Measurements from ENCODE around the gene PPP2R3B.
"Not testable (repeated sequence)": the region's sequence is repeated elsewhere in the genome, so short reads cannot be mapped to it uniquely, and the experiment has no call there.

Gene PPP2R3B

DNA sequence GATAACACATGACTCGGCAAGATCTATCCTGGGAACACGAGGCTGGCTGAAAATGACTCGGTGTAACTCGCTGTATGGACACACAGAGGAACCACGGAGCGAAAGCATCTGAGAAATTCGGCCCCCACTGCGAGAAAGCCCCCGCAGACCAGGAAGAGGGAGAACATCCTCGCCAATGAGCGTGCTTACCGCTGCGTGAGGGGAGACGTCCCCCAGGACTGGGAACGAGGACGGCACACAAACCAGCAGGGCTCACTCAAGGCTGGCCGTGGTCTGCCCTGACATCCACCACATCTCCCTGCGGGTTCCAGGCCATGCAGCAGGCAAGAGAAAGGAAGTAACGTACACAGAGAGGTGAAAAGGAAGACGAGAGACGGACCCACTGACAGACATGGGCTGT lies 50.5 kb downstream of the PPP2R3B start:
- DNase-seq = no peak

DNA sequence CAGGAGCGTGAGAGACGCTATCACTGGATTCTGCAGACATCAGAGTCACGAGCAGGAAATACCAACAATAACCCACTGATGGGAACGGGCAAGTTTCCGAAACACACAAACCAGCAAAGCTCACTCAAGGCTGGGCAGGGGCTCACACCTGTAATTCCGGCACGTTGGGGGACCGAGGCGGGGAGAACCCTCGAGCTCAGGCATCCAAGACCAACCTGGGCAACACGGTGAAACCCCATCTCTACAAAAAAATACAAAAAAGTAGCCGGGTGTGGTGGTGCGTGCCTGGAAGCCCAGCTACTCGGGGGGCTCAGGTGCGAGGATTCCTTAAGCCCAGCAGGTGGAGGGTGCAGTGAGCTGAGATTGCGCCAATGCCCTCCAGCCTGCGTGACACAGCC lies 51.0 kb downstream of the PPP2R3B start:
- no peak for DNase-seq

DNA sequence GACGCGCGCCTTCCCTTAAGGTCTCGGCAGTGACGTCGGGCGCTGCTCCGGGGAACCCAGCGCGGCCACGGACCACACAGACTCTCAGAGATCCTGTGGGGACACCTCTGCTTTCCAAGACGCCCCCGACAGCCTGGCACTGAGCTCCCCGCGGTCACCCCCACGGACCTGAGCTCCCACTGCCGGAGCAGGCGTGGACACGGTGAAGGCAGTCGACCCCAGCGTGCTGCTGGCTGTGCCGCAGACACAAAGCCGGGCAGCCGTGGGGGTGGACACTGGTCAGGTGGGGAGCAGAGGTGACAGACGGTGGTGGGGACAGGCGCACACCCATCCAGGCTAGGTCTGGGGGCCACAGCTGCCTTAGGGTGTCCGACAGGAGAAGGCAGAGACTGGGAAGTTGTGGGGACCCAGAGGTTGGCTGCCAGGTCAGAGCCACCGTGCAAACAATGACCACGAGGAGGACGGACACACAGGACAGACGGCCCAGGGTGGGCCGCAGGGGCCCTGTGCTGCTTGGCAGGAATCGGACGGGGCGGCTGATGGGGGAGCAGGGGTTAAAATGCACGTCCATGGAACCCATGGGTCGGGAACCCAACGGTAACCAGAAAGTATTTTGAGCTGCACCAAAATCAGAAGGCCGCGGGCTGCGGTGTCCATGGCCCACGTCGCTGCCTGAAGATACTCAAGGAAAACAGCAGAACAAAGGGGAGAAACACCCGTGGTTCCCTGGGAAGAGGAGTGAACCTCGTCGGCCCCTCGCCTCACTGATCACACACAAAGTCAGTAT lies 51.5 kb downstream of the PPP2R3B start:
- DNase-seq = no peak

DNA sequence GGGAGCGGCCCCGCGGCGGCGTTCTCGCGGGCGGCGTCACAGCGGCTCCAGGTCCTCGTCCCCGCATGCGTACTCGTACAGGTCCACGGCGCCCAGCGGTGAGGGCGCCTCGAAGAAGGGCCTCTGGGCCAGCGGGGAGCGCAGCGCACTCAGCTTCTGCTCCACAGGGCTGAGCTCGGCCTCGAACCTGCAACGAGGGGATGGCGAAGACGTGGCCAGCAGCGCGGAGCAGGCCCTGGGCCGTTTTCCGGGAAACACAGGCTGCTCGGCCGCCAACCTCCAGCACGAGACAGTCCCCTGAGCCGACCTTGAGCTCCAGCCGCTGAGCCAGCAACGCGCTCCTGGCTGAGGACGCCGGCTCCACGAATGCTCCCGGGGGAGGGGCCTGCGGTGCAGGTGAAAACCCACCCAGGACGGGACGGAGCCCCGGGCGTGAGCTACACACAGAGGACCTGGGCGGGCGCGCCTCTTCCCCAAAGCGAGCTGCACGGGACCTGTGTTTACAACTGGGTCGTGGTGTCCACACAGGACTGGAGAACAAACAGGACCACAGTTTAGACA lies 52.3 kb downstream of the PPP2R3B start:
- DNase-seq = no peak

DNA sequence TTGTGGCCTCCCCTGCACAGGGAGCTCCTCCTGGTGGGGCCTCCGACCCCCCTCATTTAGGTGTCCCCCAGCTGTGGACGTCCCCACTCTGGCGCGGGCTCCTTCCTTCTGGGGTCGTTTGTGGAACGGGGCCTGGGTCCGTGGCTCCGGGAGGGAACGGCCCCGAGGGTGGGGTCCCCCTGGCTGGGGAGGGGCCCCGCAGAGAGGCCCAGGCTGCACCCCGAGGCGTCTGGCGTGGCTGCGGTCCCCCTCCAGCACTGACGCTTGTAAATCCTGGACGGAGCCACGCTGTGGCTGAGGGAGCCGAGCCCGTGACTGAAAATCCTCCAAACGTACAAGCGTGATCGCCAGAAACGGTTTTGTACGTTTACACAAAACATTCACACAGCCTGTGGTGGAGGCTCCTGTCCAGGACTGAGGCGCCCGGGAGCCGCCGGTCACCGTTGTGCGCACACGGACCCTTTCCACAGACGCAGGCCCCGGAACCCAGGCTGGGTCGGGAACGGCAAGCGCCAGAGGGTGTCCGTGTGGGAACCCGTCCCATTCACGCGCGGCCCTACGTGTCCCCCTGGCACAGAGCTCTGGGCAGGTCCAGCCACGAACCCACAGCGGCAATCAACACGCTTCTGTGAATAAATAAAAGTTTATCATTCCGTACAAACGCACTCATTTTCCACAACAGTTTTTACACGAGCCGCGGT lies 52.9 kb downstream of the PPP2R3B start:
- no peak for DNase-seq

DNA sequence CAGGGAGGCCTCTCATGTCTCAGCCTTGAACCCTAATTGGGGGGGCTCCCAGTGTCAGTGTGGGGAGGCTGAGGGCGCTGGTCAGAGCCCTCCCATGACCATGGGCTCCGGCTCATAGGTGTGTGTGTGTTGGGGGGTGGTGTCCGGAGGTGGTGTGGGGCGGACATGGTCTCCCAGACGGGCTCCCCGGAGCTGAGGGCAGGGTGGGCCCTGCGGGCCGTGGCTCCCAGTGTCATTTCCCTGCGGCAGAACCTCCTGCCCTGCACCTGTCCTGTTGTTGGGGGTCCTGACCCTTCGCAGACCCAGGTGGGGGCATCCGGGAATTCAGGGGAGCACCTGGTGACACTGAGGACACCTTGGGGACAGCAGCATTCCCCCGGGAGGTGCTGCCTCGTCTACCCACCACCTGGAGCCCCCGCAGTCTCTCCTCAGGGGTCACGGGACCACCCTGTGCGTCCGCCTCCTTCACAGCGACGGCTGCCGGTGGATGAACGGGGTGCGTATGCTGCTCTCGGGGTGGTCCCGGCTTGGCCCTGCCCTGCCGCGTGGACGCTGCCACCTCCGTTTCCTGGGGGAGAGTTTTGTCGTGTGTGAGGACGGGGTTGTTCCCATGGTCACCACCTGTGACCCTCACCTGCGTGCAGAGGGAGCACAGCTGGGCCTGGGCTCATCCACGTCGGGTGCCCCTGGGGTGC lies 53.6 kb downstream of the PPP2R3B start:
- DNase-seq = no peak

DNA sequence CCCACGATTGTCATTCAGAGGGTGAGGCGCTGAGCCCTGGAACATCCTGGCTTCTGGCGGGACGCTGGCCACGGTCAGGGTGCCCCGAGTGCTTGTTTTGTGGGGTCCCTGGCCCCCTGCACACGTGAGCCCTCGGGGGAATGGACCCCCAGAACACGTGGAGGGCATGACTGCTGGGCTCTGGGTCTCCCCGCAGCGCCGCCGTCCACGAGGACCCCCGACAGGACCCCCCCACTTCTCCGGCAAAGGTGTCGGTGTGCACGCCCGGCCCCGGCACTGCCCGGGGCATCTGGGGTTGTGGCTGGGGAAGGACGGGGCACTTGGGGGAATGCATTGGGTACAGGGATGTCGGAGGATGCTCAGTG lies 54.2 kb downstream of the PPP2R3B start:
- no peak for DNase-seq

DNA sequence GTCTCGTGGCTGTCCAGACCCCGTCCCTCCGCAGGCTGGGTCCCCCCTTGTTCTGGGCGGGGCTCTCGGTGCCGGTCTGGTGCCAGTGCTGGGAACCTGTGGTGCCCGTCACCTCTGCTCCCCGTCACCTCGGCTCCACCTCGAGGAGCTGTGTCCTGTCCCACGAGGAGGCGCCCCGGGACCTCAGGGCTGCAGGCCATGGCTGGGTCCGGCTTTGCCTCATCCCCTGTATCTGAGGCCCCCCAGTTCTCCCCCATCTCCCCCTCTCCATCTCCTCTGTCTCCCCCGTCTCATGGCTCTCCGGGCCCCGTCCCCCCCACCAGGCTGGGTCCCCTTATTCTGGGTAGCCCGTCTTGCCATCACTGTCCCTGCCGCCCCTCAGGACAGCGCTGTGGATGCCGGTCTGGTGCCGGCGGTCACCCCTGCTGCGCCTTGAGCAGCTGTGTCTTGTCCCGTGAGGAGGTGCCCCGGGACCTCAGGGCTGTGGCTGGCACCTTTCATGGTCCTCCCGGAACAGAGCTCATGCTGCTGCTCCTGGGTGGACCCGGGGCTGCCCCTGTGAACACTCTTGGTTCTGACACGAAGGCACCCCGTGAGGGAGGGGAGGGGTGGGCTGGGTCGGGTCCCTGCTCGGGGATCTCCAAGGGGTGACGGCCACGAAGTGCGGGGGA lies 54.7 kb downstream of the PPP2R3B start:
- DNase-seq = no peak

DNA sequence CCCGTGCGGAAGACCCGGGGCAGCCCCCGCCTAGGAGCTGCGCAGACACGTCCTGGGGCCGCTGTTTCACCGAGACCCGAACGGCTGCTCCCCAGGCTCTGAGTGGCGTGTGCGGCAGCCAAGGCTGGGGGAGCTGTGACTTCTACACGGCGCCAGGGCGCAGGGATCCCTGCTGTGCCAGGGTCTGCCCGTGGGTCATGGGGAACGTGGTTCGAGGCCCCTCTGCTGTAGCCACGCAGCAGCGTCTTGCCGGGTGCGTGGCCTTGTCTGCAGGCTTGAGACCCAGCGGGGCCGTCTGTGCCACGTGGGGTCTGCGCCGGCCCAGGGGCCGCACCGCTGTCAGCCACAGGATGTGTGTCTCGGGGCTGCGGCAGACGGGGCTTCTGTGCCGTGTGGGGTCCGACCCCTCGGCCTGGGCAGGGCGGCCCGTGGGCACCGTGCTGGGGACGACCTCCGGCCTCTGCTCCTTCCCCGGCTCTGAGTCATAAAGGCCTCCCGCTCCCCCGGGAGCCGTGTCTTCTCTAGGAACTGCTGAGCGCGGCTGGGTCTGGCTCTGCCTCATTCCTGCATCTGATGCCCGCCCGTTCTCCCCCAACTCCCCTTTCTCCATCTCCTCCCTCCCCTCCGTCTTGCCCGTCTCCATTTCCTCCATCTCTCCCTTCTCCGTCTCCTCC lies 55.4 kb downstream of the PPP2R3B start:
- DNase-seq = no peak

DNA sequence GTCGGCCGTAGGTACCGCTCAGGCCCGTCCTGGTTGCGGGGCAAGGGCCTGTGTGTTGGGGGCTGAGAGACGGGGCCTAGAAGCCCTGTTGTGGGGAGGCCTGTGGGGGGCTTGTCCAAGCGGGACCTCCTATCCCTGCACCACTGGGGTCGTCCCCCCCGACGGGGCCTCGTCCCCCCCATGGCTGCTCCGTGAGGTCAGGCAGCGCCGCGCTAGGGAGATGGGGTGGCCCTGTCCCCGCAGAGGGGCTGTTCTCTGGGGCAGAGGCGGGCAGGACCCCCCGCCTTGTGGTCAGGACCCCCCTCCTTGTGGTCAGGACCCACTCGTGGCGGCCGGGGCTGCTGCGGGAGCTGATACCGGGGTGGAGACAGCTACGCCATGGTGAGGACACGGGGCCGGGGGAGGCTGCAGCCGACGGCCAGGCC lies 56.0 kb downstream of the PPP2R3B start:
- no peak for DNase-seq

DNA sequence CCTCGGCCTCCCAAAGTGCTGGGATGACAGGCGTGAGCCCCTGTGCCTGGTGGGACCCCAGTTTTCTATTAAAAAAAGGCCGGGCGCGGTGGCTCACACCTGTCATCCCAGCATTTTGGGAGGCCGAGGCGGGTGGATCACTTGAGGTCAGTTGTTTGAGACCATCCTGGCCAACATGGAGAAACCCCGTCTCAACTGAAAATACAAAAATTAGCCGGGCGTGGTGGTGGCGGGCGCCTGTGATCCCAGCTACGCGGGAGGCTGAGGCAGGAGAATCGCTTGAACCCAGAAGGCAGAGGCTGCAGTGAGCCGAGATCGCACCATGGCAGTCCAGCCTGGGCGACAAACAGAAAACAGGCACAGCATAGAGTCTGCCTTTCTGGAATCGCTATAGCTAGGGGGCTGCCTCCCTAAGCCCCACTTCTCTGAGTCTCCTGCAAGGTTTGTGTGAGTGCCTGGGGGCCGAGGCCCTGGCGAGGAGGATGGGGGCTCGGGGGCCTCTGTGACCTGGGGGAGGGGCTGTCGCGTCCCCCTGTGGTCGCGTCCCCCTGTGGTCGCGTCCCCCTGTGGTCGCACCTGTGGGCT lies 56.5 kb downstream of the PPP2R3B start:
- not testable (repeated sequence) for DNase-seq

DNA sequence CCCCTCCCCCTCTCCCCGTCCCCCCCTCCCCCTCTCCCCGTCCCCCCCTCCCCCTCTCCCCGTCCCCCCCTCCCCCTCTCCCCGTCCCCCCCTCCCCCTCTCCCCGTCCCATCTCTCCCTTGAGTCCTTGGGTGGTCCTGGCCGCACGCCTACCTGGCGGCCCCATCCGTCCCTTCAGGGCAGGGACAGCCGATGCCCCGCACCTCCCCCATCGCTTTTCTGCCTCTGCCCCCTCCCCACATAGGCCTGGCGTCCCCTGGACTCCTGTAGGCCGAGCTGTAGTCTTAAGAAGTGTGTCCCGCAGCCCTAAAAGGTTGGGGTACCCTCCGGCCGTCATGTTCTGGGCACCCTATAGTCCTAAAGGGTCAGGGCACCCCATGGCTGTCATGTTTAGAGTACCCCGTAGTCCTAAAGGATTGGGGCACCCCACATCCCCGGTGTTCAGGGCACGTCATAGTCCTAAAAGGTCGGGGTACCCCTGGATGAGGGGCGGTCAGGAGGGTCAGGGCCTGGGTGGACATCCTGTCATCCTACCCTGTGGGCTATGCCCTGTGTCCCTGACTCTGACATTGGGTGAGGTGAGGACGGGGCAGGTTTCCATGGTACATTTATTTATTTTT lies 57.3 kb downstream of the PPP2R3B start:
- DNase-seq = no peak

DNA sequence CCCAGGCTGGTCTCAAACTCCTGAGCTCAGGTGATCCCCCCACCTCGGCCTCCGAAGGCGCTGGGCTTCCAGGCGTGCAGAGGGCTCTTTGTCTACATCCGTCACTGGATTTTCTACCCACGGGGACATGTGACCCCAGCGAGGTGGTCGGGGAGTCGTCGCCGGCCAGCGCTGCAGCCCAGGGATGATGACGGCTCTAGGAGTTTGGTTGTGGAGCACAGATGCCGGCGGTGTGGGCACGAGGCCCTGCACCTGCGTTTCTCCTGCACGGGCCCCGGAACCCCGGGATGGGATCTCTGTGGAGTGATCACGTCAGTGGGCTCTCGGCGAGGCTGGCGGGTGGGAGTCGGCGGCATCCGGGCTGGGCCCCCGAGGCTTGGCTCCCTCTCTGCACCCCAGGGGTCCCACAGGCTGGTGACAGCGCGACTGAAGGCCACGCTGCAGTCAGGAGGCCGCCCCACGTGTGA lies 59.0 kb downstream of the PPP2R3B start:
- DNase-seq = no peak

DNA sequence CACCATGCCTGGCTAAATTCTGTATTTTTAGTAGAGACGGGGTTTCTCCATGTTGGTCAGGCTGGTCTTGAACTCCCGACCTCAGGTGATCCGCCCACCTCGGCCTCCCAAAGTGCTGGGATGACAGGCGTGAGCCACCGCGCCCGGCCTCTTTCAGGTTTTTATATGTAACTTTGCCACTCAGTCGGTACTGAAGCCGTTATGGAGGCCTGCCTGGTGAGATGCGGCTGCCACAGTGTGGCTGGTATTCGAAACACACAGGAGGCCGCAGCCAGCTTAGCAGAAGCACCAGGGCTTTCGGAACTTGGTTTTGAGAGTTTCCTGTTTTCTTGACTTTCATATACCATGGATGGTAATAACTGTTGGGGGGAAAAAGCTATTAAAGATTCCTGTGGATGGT lies 62.0 kb downstream of the PPP2R3B start:
- peak; percentile 17 to 19 for DNase-seq

DNA sequence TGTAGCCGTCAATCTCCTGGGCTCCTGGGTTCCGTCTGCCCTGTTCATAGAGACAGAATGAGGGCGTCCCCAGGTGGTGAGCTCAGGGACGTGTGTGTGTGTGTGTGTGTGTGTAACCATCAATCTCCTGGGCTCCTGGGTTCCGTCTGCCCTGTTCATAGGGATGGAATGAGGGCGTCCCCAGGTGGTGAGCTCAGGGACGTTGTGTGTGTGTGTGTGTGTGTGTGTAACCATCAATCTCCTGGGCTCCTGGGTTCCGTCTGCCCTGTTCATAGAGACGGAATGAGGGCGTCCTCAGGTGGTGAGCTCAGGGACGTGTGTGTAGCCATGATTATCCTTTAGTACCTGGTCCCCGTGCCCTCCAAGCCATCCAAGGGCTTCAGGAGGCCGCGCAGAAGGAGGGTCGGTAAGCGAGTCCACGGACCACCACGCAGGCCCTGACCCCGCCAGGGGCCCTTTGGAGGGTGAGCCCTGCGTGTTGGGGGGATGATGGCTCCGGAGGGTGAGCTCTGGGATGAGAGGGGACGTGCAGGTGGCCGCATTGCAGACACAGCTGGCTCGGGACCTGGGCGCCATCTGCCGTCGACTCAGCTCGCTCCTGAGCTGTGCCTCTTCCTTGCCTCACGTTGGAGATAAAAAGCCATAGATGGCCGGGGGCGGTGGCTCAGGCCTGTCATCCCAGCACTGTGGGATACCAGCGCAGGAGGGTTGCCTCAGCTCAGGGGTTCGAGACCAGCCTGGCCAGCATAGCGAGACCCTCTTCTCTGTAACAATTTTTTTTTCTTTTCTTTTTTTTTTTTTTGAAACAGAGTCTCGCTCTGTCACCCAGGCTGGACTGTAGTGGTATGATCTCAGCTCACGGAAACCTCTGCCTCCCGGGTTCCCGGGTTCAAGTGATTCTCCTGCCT lies 62.7 kb downstream of the PPP2R3B start:
- DNase-seq = peak in 1 of 2 donors; percentile 14

DNA sequence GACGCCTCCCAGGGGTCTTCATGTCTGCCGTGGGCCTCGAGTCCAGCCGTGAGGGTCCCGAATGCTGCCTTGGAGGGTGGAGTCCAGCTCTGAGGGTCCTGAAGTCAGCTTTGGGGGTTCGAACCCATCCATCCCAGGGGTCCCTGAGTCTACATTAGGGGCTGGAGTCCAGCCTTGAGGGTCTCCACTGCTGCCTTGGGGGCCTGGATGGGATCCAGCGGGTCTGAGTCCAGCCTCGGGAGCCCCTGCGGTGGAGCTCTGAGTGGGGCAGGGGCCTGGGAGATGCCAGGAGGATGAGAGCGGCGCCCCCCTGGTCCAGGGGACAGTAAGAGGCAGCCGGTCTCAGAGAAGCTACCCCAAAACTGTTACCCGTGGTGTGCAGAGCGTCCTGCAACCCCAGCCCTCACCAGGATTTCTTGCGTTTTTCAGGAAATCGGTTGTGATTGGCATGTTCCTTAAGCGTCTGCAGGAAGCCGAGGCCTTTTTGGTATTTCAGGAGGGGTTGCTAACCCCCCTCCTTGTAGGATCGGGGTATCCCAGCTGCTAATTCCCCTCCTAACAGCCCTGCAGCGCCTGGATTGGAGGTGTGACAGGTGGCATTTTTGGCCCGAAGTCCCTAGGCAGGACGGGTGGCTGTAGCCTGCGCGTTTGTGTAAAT lies 66.5 kb downstream of the PPP2R3B start:
- peak; percentile 7 to 36 for DNase-seq

DNA sequence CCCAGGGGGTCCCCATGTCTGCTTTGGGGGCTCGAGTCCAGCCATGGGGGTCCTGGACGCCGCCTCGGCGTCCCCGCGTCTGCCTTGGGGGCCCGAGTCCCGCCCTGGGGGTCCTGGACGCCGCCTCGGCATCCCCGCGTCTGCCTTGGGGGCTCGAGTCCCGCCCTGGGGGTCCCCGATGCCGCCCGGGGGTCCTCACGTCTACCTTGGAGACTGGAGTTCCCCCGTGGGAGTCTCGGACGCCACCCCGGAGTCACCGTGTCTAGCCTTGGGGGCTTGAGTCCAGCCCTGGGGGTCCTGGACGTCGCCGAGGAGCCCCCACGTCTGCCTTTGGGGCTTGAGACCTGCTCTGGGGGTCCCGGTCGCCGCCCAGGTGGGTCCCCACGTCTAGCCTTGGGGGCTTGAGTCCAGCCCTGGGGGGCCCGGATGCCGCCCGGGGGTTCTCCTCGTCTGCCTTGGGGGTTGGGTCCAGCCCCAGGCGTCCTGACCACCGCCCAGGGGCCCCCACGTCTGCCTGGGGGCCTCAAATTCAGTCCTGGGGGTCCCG lies 67.1 kb downstream of the PPP2R3B start:
- no peak for DNase-seq

DNA sequence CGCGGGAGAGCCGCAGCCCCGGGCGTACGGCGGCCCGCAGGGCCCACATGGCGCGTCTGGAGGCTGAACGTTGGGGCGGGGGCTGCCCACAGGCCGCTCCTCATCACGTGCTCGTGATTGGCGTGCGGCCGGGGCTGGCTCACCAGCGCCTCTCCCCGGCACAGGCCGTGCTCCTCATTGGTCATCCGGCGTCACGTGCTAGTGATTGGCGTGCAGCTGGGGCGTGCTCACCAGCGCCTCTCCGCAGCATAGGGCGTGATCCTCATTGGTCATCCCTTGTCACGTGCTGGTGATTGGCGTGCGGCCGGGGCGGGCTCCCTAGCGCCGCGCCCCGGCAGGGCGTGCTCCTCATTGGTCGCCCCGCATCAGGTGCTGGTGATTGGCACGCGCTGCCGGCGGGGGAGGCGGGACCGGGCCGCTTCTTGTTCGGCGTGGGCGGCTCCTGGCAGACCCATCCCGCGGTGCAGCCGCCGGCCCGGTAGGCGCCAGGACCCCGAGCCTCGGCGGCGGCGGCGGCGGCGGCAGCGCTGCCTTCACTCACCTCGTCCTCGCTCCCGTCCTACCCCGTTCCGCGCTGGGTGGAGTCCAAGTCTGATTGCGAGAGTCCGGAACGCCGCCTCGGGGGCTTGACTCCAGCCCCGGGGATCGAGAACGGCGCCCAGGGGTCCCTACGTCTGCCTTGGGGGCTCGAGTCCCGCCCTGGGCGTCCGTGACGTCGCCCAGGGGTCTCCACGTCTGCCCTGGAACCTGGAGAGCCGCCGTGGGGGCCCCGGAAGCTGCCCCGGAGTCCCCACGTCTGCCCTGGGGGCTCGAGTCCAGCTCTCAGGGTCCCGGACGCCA lies 67.7 kb downstream of the PPP2R3B start, which contains the start of gene GTPBP6:
TSS of gene GTPBP6 (minus strand) at position 58 of the 840 bp plus-strand sequence. CDS start at position 49, 9 bp downstream.
- DNase-seq = peak; percentile 99 to 100
